ENCODE measurements around the gene SPDL1. TPM values are rescaled to one million over a fixed set of nuclear protein-coding genes. Genes with fewer than 3 reads are reported as not detected.

SPDL1 gene
- total and polyA plus RNA-seq, 2 experiments from 2014 or later = 17.9 to 27.3 TPM

- H3K27ac ChIP-seq = no peak overlapping the region
- no peaks in the 10 kb centered on the region for H3K4me1 ChIP-seq (ENCODE audit: insufficient read depth)
- H3K36me3 ChIP-seq (replicated peaks; ENCODE audit: insufficient read depth, low read depth) = no peaks in the 10 kb centered on the region
- H3K27me3 ChIP-seq = peaks cover 3% of the 10 kb centered on the region
- TF ChIP-seq CTCF (IDR thresholded peaks at IDR 0.05; ENCODE audit: poor library complexity) = no peak
- H3K4me3 ChIP-seq = no peak overlapping the region
- no peak overlapping the region for H3K4me2 ChIP-seq
- no peak overlapping the region for H2AFZ ChIP-seq
- no peaks in the 10 kb centered on the region for H3K9me2 ChIP-seq (replicated peaks; ENCODE audit: insufficient read depth)
- 90% methylated on average over 1 of the region's 1 CpG for WGBS (ENCODE audit: low lambda C conversion rate, missing lambda C conversion rate)
- H4K20me1 ChIP-seq (ENCODE audit: insufficient read depth, poor library complexity, severe bottlenecking) = no peaks in the 10 kb centered on the region
- H3K9me3 ChIP-seq (ENCODE audit: low read depth) = no peaks in the 10 kb centered on the region
- DNase-seq (ENCODE audit: low spot score) = no peak
- H3K79me2 ChIP-seq = no peaks in the 10 kb centered on the region
Measured at GRCh38 chr5:169545762-169546161, 37.8 kb upstream of the SPDL1 start.

- Histone ChIP-seq H3K27me3 (peaks cover 3% of the 10 kb centered on the region), H3K4me1 (ENCODE audit: insufficient read depth) (no peaks in the 10 kb centered on the region), H3K9me3 (ENCODE audit: low read depth) (no peaks in the 10 kb centered on the region), H2AFZ (no peak overlapping the region), H3K27ac (no peak overlapping the region), H3K4me2 (no peak overlapping the region), H3K79me2 (no peaks in the 10 kb centered on the region), H4K20me1 (ENCODE audit: insufficient read depth, poor library complexity, severe bottlenecking) (no peaks in the 10 kb centered on the region), H3K36me3 (replicated peaks; ENCODE audit: insufficient read depth, low read depth) (no peaks in the 10 kb centered on the region), H3K9me2 (replicated peaks; ENCODE audit: insufficient read depth) (no peaks in the 10 kb centered on the region), H3K4me3 (no peak overlapping the region)
- WGBS (ENCODE audit: low lambda C conversion rate, missing lambda C conversion rate) = 97% methylated on average over 3 of the region's 3 CpGs
- DNase-seq (ENCODE audit: low spot score) = no peak
- TF ChIP-seq CTCF (IDR thresholded peaks at IDR 0.05; ENCODE audit: poor library complexity) (no peak), EZH2 (IDR thresholded peaks at IDR 0.05; ENCODE audit: borderline replicate concordance) (no peak), EZH2phosphoT487 (IDR thresholded peaks at IDR 0.05; ENCODE audit: low read depth, severe bottlenecking, unreplicated experiment) (no peak)
Measured at GRCh38 chr5:169546346-169546745, 37.2 kb upstream of the SPDL1 start.

- Histone ChIP-seq H3K9me3 (ENCODE audit: low read depth) (no peaks in the 10 kb centered on the region), H3K4me1 (ENCODE audit: insufficient read depth) (no peaks in the 10 kb centered on the region), H3K4me3 (no peak overlapping the region), H3K27ac (no peak overlapping the region), H3K36me3 (replicated peaks; ENCODE audit: insufficient read depth, low read depth) (no peaks in the 10 kb centered on the region), H4K20me1 (ENCODE audit: insufficient read depth, poor library complexity, severe bottlenecking) (no peaks in the 10 kb centered on the region), H3K9me2 (replicated peaks; ENCODE audit: insufficient read depth) (no peaks in the 10 kb centered on the region), H2AFZ (no peak overlapping the region), H3K27me3 (peaks cover 3% of the 10 kb centered on the region), H3K79me2 (no peaks in the 10 kb centered on the region), H3K4me2 (peak overlapping the region; percentile 4)
- peak; percentile 35 for DNase-seq (ENCODE audit: low spot score)
- 64% methylated on average over 3 of the region's 3 CpGs for WGBS (ENCODE audit: low lambda C conversion rate, missing lambda C conversion rate)
- TF ChIP-seq EZH2phosphoT487 (IDR thresholded peaks at IDR 0.05; ENCODE audit: low read depth, severe bottlenecking, unreplicated experiment) (no peak), EZH2 (IDR thresholded peaks at IDR 0.05; ENCODE audit: borderline replicate concordance) (no peak), CTCF (IDR thresholded peaks at IDR 0.05; ENCODE audit: poor library complexity) (no peak)
Measured at GRCh38 chr5:169547508-169547907, 36.1 kb upstream of the SPDL1 start.

GRCh38 chr5:169548315-169548714, 35.3 kb upstream of the SPDL1 start:
- no peaks in the 10 kb centered on the region for H3K9me2 ChIP-seq (replicated peaks; ENCODE audit: insufficient read depth)
- H3K36me3 ChIP-seq (replicated peaks; ENCODE audit: insufficient read depth, low read depth) = no peaks in the 10 kb centered on the region
- no peak overlapping the region for H3K27ac ChIP-seq
- H3K79me2 ChIP-seq = no peaks in the 10 kb centered on the region
- H3K27me3 ChIP-seq = peaks cover 3% of the 10 kb centered on the region
- no peaks in the 10 kb centered on the region for H3K4me1 ChIP-seq (ENCODE audit: insufficient read depth)
- TF ChIP-seq EZH2 (IDR thresholded peaks at IDR 0.05; ENCODE audit: borderline replicate concordance) (no peak), EZH2phosphoT487 (IDR thresholded peaks at IDR 0.05; ENCODE audit: low read depth, severe bottlenecking, unreplicated experiment) (no peak), CTCF (IDR thresholded peaks at IDR 0.05; ENCODE audit: poor library complexity) (peak; percentile 73)
- H3K9me3 ChIP-seq (ENCODE audit: low read depth) = no peaks in the 10 kb centered on the region
- H2AFZ ChIP-seq = no peak overlapping the region
- no peaks in the 10 kb centered on the region for H4K20me1 ChIP-seq (ENCODE audit: insufficient read depth, poor library complexity, severe bottlenecking)
- 7% methylated on average over 1 of the region's 1 CpG for WGBS (ENCODE audit: low lambda C conversion rate, missing lambda C conversion rate)
- H3K4me2 ChIP-seq = no peak overlapping the region
- DNase-seq (ENCODE audit: low spot score) = peak; percentile 72
- no peak overlapping the region for H3K4me3 ChIP-seq

Data from hepatocyte (in vitro differentiated cells).